ENCODE results near the gene DCXR. TPM values are rescaled to one million over a fixed set of nuclear protein-coding genes. Genes with fewer than 3 reads are reported as not detected.

The DCXR gene
- total RNA-seq, 1 donor from 2014 or later, result 49.9 TPM

DNA sequence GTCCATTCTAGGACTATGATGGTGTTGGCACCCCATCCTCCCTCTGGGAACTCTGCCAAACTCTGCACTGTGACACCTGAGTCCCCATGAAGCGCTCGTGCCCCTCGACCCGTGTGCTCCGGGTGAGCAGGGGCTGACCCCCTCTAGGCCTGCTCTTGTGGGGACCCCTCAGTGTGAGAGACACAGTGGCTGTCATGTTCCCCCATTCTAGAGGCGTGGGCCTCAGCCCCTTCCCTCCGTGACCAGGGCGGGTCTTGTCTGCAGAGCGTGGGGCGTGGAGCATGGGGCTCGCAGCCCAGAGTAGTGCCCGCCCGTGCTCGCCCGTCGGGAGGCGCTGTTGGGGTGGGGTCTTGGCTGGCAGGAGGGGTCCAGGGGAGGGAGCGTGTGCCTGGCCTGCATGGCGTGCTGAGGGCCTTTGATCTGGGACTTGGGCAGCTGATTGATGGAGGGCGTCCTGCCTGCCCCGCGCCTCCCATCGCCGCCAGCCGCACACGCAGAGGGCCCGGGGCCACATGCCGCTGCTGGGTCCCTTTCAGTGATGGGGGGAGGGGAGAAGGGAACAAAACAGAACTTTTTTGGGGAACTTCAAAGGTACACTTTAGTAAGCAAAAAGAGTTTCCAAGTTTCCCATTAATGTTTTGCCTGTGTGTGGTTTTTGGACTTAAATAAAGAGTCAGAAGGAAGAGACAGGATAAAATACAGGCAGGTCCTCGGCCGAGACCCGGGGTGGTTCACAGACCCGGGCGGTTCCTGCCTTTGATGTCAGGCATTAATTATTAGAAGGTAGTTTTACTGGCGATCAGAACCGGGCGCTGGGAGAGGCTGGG lies 37.3 kb downstream of the DCXR start:
- DNase-seq (ENCODE audit: low read depth) (no peak), FAIRE-seq (no peak)
- no peak overlapping the region for H3K4me3 Mint-ChIP-seq (ENCODE audit: unreplicated experiment)
- H3K27me3 Mint-ChIP-seq (ENCODE audit: low read depth, unreplicated experiment), result no peaks in the 10 kb centered on the region
- no peak overlapping the region for H3K4me3 ChIP-seq (ENCODE audit: insufficient read depth, low read depth, low read length)
- no peak overlapping the region for H3K27ac Mint-ChIP-seq (ENCODE audit: unreplicated experiment)
- H3K27me3 ChIP-seq (ENCODE audit: insufficient read depth, low read length), result no peaks in the 10 kb centered on the region
- H3K9me3 ChIP-seq (ENCODE audit: insufficient read depth, low read depth, low read length), result no peaks in the 10 kb centered on the region
- H2AFZ ChIP-seq (ENCODE audit: low read depth, low read length), result no peak overlapping the region
- H3K79me2 ChIP-seq (ENCODE audit: insufficient read depth, low read length), result no peaks in the 10 kb centered on the region
- H3K27ac ChIP-seq (ENCODE audit: low read depth, low read length), result no peak overlapping the region
- peaks cover 24% of the 10 kb centered on the region for H3K4me1 ChIP-seq (ENCODE audit: insufficient read depth, low read length)
- H3K4me2 ChIP-seq (ENCODE audit: low read length), result no peak overlapping the region
- H3K36me3 Mint-ChIP-seq (ENCODE audit: low read depth, unreplicated experiment), result peaks cover 3% of the 10 kb centered on the region
- TF ChIP-seq CTCF (IDR thresholded peaks at IDR 0.05; ENCODE audit: insufficient read depth, low read depth, low read length) (no peak), EZH2 (IDR thresholded peaks at IDR 0.05; ENCODE audit: insufficient read depth, low read length) (no peak)
- H4K20me1 ChIP-seq (ENCODE audit: insufficient read depth, low read length), result peaks cover 28% of the 10 kb centered on the region
- no peaks in the 10 kb centered on the region for H3K9me3 Mint-ChIP-seq (ENCODE audit: unreplicated experiment)
- H3K36me3 ChIP-seq (ENCODE audit: insufficient read depth, low read length), result no peaks in the 10 kb centered on the region
- H3K9ac ChIP-seq (ENCODE audit: low read length), result no peak overlapping the region
- H3K4me1 Mint-ChIP-seq (ENCODE audit: low read depth, unreplicated experiment), result peaks cover 14% of the 10 kb centered on the region

DNA sequence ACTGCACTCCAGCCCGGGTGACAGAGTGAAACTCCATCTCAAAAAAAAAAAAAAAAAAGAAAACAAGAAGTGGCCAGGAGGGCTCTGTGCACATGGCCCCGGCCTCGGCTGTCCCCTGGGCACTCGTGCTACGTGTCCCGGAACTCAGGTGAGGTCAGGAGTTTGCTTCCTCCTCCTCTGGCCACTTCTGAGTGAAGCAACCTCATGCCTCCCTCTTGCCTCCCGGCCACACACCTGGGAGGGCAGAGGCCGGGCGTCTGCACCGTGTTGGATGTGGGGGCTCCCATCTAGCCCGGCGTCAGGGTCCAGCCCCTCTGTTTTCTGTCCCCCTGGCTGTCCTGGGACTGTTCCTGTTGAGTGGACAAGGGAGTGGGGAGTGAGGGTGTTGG lies 37.9 kb downstream of the DCXR start:
- FAIRE-seq, result no peak
- Histone ChIP-seq H3K4me3 (ENCODE audit: insufficient read depth, low read depth, low read length) (no peak overlapping the region), H3K4me2 (ENCODE audit: low read length) (no peak overlapping the region), H3K9me3 (ENCODE audit: insufficient read depth, low read depth, low read length) (no peaks in the 10 kb centered on the region), H3K9ac (ENCODE audit: low read length) (no peak overlapping the region), H3K27ac (ENCODE audit: low read depth, low read length) (no peak overlapping the region), H3K4me1 (ENCODE audit: insufficient read depth, low read length) (peaks cover 23% of the 10 kb centered on the region), H4K20me1 (ENCODE audit: insufficient read depth, low read length) (peaks cover 28% of the 10 kb centered on the region), H3K27me3 (ENCODE audit: insufficient read depth, low read length) (no peaks in the 10 kb centered on the region), H2AFZ (ENCODE audit: low read depth, low read length) (no peak overlapping the region), H3K36me3 (ENCODE audit: insufficient read depth, low read length) (no peaks in the 10 kb centered on the region), H3K79me2 (ENCODE audit: insufficient read depth, low read length) (no peaks in the 10 kb centered on the region)
- Mint-ChIP-seq H3K9me3 (ENCODE audit: unreplicated experiment) (no peaks in the 10 kb centered on the region), H3K27ac (ENCODE audit: unreplicated experiment) (no peak overlapping the region), H3K4me3 (ENCODE audit: unreplicated experiment) (no peak overlapping the region), H3K36me3 (ENCODE audit: low read depth, unreplicated experiment) (peaks cover 3% of the 10 kb centered on the region), H3K27me3 (ENCODE audit: low read depth, unreplicated experiment) (no peaks in the 10 kb centered on the region), H3K4me1 (ENCODE audit: low read depth, unreplicated experiment) (peaks cover 14% of the 10 kb centered on the region)
- DNase-seq (ENCODE audit: low read depth), result no peak
- TF ChIP-seq EZH2 (IDR thresholded peaks at IDR 0.05; ENCODE audit: insufficient read depth, low read length) (no peak), CTCF (IDR thresholded peaks at IDR 0.05; ENCODE audit: insufficient read depth, low read depth, low read length) (no peak)

Measured in astrocyte (in vitro differentiated cells and primary cell).